ENCODE results near the gene BHLHA9.

The BHLHA9 gene

DNA sequence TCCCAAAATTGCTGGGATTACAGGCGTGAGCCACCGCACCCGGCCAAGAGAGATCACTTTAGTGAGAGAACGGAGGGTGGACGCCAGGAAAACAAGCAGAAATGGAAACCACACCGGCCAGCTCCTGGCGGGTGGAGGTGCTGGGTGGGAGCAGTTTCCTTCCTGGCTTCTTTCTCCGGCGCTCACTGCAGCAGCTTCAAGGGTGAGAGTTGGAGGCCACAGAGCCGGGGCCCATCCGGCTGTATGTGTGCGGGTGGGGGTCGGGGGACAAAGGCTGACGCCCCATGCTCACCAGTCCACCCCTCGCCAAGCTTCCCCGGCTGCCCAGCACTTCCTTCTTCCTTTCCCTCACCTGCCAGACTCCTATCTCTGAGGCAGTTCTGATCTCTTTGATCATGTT lies 13.5 kb upstream of the BHLHA9 start:
- DNase-seq = no peak

DNA sequence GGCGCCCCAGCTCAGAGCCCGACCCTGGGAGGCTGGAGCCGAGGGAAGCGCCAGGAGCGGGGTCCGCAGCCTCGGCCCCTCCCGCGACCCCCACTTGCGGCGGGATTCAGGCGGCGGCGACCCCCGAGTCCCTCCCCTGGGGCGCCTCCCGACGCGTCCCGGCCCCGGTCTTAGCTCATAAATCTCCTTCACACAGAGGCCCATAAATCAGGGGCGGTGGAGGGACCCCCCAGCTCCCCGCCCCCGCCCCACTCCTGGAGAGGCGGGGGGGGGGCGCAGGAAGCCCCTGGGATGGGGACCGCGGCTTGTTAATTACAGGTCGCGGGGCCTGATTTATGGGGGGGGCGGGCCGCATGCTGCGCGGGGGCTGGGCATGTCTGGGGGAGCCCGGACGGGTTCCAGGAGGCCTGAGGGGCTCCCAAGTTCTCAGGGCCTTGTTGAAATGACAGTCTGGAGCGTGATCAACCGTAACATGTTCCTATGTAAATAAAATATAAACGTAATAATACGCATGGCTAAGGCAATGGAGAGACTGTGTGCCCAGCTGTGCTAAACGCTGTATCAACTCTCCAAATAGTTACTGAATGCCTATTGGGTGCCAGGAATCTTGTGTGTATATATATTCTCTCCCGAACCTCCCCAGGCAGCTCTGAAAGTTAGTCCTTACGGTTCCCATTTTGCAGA lies 10.0 kb upstream of the BHLHA9 start:
- no peak for DNase-seq

DNA sequence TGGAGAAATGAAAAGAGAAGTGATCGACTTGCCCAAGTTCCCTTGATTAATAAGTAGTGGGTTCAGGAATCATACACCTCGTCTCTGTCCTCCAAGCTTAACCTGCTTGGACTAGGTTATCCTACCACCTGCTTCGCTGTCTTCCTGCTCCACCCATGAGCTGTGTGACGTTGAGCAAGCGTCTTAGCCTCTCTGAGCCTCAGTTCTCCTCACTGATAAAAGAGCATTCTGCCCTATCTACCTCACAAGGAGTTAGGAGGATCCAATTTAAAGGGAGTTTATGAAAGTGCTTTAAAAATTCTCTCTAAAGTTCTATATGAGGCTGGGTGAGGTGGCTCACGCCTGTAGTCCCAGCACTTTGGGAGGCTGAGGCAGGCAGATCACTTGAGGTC lies 9.5 kb upstream of the BHLHA9 start:
- no peak for DNase-seq

DNA sequence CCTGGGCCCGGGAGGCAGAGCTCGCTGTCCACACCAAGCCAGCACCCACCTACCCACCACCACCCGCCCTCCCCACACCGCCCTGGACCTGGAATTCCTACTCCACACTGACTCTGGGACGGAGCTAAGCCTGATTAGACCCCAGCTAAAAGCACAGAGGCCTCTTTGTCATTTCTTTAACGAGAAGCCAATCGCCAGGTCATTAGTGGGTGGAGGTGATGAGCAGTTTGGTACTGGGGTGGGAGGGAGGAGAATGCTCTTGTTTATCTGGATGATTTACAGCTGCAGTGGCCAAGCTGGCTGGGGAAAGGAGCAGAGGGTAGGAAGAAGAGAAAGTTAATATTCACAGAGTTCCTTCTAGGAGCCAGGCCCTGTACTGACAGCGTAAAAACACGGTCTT lies 6.0 kb upstream of the BHLHA9 start:
- DNase-seq = no peak

DNA sequence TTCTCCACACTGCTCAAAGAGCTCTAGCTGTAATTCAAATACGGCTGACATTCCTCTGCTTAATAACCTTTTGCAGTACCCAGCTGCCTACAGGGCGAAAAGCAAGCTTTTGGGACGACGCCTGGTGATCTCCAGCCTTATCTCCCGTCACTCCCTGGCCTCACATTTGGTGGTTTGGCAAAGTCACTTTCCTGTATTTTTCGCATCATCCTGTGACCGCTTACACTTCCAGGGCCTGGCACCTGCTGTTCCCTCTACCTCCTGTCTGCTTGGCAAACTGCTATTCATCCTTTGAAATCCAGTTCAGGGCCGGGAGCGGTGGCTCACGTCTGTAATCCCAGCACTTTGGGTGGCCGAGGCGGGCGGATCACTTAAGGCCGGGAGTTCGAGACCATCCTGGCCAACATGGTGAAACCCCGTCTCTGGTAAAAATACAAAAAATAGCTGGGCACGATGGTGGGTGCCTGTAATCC lies 2.7 kb upstream of the BHLHA9 start:
- DNase-seq = no peak

DNA sequence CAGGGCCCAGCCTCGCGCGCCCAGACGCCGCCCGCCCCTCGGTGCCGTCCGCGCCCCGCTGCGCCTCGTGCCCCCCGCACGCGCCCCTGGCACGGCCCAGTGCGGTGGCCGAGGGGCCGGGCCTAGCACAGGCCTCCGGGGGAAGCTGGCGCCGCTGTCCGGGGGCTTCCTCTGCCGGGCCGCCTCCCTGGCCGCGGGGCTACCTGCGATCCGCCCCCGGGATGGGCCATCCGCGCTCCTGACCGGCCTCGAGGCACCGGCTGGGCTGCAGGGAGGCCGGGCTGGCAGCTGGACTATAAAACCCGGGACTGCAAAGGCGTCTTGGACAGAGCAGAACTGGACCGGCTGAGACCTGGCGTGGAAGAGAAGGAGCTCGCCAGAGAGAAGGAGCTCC lies 783 bp downstream of the BHLHA9 start:
- DNase-seq = no peak

DNA sequence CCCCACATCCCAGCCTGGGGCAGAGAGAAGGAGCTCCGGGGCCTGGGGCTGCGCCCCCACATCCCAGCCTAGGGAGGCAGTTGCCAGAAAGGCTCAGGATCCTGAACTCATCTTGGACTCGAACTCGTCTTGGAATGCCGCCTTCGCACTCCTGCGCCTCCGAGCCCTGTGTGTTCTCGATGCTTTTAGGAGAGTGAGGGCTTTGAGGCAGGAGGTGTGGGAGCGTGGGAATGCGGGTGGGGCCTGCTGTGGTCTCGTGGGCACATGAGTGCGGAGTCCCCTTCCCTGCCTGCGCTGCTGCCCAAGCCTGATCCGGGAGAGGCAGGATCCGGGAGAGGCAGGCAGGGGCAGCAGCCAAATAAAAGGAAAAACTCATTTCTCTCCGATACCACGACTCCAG lies 1.2 kb downstream of the BHLHA9 start:
- DNase-seq = no peak

DNA sequence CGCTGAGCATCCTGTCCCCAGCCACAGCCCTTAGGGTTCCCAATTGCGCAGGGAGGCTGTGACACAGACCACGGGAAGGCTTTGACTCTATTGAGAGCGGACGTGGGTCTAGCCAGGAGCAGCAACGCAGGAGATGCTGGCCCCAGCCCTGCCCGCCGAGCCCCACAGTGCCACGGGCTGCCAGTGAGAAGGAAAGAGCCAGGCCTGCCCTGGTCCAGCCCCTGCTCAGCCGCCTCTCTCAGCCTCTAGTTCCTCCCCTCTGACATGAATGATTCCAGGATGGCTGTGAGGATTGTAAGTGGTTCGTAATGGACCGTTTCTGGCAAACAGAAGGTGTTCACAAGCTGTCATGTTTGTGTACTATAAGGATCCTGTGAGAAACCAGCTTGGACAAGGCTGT lies 2.5 kb downstream of the BHLHA9 start:
- no peak for DNase-seq

DNA sequence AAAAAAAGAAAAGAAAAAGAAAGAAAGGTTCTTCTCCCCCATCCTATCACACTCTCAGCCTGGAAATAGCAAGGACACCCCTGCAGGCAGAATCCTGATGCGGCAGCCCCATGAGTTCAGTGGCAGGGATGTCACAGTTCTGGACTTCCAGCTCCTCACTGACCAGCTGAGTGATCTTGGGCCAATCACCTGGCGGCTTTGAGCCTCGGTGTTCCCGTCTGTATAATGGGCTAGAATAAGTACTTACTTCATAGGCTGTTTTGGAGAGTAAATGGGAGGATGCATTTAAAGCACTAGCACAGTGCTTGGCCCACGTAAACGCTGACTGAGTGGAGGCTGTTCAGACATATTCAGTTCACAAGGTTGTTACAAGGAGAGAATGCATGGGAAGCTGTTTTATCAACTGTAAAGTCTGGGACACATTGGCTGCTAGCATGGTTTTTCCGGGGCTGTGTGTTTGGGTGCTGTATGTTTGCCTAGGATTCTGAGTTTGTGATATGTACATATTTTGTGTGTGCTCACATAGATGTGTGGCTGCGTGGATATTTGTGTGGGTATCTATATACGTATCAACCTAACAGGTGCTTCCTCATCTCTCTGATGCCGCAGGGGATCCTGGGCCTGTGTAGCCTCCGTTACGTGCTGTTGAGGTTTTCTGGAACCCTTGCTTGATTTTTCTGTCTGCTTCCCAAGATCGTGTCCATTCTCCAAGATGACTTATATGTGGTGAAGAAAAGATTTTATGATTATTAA lies 3.4 kb downstream of the BHLHA9 start:
- no peak for DNase-seq

DNA sequence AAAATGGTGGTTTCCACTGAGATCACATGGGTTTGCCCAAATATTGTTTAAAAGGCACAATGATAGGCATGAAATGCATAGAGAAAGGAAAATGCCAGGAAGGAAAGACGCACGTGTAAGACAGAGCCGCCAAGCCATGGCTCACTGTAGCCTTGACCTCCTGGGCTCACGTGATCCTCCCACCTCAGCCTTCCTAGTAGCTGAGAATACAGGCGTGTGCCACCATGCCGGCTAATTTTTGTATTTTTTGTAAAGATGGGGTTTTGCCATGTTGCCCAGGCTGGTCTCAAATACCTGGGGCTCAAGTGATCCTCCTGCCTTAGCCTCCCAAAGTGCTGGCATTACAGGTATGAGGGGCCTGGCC lies 4.0 kb downstream of the BHLHA9 start:
- no peak for DNase-seq

DNA sequence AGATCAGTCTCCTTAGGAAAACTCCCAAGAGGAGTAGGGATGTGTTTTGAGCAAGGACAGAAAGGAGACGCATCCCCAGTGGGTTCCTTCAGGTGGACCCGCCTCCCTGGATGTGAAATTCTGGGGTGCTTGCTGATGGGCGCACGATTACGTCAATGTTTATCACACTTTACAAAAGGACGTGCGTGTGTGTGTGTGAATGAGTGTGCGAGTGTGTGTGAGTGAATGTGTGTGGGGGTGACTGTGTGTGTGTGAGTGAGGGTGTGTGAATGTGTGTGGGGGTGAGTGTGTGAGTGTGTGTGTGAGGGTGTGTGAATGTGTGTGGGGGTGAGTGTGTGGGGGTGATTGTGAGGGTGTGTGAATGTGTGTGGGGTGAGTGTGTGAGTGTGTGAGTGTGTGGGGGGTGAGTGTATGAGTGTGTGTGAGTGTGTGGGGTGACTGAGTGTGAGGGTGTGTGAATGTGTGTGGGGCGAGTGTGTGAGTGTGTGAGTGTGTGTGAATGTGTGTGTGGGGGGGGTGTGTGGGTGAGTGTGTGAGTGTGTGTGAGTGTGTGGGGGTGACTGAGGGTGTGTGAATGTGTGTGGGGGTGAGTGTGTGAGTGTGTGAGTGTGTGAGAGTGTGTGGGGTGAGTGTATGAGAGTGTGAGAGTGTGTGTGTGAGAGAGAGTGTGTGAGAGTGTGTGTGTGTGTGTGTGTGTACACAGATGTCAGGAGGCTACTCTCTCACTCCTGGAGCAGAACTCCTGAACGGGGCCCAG lies 5.1 kb downstream of the BHLHA9 start:
- DNase-seq = no peak

DNA sequence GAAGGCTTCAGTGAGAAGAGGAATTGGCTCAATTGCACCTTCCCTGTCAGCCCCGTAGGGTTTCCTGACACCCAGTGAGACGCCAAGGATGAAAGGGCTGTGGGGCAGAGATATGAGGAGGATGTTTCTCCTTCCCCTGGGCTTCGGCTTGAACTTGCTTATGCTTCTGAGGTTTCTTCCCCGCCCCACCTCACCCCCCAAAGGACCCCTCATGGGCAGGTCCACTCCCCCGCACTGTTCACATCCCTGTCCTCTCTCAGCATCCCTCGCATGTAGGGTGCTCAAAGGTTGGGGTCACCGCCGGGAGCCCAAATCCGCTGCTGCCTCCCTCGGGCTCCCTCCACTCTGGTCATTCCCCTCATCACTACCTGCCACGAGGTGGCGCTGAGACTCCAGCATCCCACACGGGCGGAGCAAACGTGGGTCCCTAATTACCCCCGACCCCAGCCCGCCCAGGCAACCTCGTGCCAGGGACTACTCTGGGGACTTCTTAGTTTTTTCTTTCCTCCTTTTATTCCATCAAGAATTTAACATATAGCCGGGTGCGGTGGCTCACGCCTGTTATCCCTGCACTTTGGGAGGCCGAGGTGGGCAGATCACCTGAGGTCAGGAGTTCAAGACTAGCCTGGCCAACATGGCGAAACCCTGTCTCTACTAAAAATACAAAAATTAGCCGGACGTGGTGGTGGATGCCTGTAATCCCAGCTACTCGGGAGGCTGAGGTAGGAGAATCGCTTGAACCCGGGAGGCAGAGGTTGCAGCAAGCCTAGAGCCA lies 5.9 kb downstream of the BHLHA9 start:
- DNase-seq = no peak

DNA sequence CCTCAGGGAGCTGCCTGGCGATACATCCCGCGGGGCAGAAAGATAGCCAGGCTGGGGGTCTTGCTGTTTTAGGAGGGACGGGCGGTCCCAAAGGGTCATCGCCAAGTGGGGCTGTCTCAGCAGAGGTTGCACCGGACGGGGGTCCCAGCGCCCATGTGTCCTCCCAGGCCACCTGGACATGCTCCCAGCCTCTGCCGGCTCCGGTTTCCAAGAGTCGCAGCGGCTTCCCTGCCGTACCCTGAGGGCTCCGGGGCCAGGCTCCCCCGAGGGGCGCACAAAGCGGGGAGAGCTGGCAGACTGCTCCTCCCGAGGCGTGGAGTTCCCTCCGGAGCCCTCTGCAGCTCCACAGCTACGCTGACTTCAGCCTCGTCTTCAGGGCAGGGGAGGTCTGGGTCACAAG lies 10.4 kb downstream of the BHLHA9 start:
- no peak for DNase-seq

DNA sequence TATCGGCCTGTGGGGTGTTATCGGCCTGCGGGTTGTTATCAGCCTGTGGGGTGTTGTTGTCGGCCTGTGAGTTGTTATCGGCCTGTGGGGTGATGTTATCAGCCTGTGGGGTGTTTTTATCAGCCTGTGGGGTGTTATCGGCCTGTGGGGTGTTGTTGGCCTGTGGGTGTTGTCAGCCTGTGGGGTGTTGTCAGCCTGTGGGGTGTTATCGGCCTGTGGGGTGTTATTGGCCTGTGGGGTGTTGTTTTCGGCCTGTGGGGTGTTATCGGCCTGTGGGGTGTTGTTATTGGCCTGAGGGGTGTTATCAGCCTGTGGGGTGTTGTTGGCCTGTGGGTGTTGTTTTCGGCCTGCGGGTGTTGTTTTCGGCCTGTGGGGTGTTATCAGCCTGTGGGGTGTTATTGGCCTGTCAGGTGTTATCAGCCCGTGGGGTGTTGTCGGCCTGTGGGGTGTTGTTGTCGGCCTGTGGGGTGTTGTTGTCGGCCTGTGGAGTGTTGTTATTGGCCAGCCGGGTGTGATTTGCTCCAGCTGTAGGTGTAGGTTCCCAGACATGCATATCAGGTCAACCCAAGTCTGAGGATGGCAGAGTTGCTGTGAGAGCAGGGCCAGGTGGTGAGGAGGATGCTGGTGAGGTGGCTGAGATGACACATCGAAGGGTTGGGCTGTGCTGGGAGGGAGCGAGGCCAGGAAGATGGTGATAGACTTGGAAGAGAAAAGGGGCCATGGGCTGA lies 16.3 kb downstream of the BHLHA9 start:
- no peak for DNase-seq

DNA sequence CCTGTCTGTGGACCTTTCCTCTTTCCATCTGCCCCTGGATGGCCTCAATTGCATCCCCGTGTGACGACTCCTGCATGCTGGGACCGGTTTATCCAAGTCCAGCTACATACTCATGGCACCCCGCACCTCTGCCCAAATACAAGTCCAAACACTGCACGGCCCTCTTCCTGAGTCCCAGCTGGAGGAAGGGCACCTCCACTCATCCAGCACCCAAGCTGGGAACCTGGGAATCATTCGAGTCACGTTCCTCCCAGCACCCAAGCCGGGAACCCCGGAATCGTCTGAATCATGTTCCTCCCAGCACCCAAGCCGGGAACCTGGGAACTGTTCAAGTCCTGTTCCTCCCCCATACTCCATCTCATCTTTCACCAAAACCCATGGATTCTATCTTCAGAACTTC lies 19.5 kb downstream of the BHLHA9 start:
- no peak for DNase-seq

DNA sequence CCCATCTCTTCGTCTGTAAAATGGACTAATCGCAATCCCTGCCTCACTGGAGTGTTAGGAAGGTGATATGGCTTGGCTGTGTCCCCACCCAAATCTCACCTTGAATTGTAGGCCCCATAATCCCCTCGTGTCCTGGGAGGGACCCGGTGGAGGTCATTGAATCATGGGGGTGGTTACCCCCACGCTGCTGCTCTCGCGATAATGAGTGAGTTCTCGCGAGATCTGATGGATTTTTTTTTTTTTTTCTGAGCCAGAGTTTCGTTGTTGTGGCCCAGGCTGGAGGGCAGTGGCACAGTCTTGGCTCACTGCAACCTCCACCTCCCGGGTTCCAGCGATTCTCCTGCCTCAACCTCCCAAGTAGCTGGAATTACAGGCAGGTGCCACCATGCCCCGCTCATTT lies 20.4 kb downstream of the BHLHA9 start:
- DNase-seq = no peak

DNA sequence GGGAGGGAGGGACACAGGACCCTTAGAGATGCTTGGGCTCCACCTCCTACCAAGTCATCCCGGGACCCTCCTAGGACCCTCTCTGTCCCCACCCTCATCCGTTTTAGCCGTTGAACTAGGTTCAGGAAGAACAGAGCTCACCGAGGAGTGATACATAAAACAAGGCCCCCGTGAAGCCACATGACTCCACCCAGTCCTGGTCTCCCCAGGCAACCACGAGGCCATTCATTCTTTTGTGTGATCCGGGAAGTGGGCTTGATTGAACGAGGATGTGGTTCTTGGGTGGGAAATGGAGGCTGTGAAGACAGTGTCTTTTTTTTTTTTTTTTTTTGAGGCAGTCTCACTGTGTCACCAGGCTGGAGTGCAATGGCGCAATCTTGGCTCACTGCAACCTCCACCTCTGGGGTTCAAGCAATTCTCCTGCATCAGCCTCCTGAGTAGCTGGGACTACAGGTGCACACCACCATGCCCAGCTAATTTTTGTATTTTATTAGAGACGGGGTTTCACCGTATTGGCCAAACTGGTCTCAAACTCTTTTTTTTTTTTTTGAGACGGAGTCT lies 24.0 kb downstream of the BHLHA9 start:
- DNase-seq = peak; percentile 6

DNA sequence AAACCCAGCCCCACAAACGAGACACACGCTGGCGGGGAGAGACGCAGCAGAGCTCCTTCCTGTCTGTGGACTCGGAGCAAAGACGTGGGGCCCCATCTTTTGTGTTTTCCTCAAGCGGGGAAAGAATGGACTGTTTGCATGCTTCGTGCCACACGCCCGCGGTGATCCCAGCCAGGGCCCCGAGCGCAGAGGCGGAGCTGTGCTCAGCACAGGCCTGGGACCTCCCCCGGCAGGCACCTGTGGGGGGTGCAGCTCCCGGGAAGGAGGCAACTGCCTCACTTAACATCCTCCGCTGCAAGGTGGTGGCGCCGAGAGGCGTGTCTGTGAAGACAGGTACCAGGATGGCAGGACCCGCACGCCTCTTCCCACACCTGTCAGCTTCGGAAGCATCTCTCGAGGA lies 28.4 kb downstream of the BHLHA9 start:
- DNase-seq = no peak

DNA sequence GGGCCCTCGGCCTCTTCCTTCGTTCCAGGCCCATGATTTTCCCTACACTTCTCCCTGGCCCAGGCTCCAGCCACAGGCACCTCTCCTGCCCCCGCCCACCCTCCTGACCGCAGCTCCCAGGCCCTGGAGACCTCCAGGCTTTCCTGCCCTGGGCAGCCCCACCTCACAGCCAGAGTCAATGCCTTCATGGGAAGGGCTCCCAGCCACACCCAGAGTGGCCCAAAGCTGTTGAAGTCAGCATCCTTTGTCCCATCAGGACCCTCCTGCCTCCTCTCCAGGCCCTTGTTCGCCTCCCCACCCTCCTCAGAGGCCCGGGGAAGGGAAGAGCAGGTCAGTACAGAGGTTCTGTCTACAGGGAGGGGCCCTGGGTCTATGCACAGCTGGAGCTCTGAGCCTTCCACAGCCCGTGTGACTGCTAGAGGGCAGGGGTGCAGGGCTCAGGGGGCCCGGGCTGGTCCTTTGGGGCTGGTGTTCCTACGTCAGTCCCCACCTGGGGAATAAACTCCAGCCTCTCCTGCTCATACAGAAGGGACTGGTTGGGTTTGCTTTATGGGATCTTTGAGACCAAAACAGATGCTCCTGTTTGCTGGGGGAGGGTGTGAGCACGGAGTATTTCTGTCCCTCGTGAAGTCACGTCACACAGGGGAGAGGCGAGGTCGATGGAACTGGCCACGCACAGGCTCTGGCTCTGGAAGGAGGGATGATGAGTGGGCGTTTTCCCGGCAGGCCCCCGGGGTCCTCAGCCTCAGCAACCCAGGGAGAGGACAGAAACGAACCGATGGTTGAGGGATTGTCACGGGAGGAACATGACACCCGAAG lies 29.5 kb downstream of the BHLHA9 start:
- no peak for DNase-seq

DNA sequence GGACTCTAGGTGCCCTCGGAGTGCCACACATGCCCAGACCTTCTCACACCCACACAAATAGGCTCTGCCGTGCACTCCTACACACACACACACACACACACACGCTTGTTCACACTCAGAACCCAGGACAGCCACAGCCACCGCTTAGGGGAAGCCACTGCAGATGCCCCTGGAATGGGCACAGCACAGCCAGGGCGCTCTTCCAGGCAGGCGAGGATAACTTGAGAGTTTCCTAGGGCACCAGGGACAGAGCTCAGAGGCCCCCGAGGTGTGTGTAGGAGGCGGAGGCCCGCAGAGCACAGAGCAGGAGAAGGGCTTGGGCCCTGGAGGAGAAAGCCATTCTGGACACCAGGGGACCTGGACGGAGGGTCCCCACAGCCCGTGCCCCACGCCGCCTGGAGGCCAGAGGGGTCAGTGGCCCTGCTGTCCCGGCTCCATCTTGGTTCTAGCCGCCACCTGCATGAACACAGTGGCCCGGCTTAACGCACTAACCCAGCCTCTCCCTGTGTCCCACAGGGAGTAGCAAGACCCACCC lies 30.2 kb downstream of the BHLHA9 start:
- no peak for DNase-seq

DNA sequence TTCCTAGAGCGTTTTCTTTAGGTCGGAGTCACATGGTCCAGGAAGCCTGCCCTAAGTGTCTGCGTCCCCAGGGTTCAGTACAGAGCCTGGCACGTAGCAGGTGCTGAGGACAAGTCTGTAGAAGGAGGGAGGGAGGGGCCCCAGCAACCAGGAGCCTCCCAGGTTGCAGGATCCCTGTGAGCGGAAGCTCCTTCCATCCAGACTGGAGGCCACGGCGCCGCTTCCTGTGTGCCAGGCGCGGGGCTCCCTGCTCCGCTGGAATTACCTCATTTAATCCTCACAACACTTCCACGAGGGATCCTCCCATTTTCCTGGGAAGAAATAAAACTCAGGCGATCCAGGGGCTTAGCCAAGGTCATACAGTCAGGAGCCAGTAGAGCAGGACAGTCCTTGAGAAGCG lies 31.3 kb downstream of the BHLHA9 start:
- no peak for DNase-seq

Measured in KG1 (cell line).